K562 (cell line): ENCODE data around the gene NT5E. TPM values are rescaled to one million over a fixed set of nuclear protein-coding genes. Genes with fewer than 3 reads are reported as not detected.

Source experiments
- ATAC-seq: fragments of 200-7000 bp; cut with Tn5 transposase; 3 replicates; pipeline ENCODE4 v1.9.1; 2020; ENCODE audit warnings: moderate library complexity
- BruUV-seq: library from RNA; stranded (reverse); fragments of 400-500 nt; replicated peaks from 2 replicates; lab custom pipeline; 2021; lab: Mats Ljungman, UMichigan
- CTCF ChIA-PET: fragments of 300-600 bp; formaldehyde crosslinking; extraction: SDS; loops from one replicate; lab custom pipeline; 2021; ENCODE audit warnings: low intra/inter-chr PET ratio; lab: Yijun Ruan, JAX
- POLR2A ChIA-PET: fragments of 300-600, 350-650 bp; sonication (Branson Sonifier 250); formaldehyde crosslinking; extraction: SDS; loops from one replicate; lab custom pipeline; 2021; ENCODE audit warnings: antibody characterized with exemption, inconsistent platforms; lab: Yijun Ruan, JAX
- DNase-seq, 4 experiments: peaks; one replicate each; pipeline versions ENCODE4 v3.0.0 to v3.0.0-alpha.2; 2011 to 2018; ENCODE audit warnings: low spot score in 3 of 4, mixed read lengths in 3 of 4; ENCODE audit errors: extremely low read depth in 1 of 4
- FAIRE-seq: peaks from 2 replicates; lab custom pipeline; 2011; peaks lifted over from hg19 to GRCh38; lab: Jason Lieb, UNC
- H2AFZ ChIP-seq: 2 replicates; pipeline ENCODE4 v1.6.0; 2011; ENCODE audit warnings: low read depth, low read length, control low read depth, inconsistent platforms
- H3K27ac ChIP-seq: fragments of 200-600 bp; 3 replicates; pipeline ENCODE4 v1.8.0; 2011; ENCODE audit warnings: low read depth, mild to moderate bottlenecking, control low read depth, inconsistent platforms, low read length, moderate library complexity, mixed read lengths; ENCODE audit errors: extremely low read depth
- H3K27me3 ChIP-seq, 2 experiments: fragments of 300-600 bp in 1 of 2; 2 replicates in 1 of 2; 3 replicates in 1 of 2; pipeline versions ENCODE4 v1.6.0 to v1.8.0; 2011; ENCODE audit warnings: inconsistent platforms in 2 of 2, low read length in 2 of 2, mild to moderate bottlenecking in 1 of 2, mixed read lengths in 1 of 2, moderate library complexity in 1 of 2; ENCODE audit not compliant: control insufficient read depth in 2 of 2, insufficient read depth in 2 of 2
- H3K36me3 ChIP-seq: fragments of 300-600 bp; 3 replicates; pipeline ENCODE4 v1.8.0; 2011; ENCODE audit warnings: mild to moderate bottlenecking, low read length, inconsistent platforms; ENCODE audit not compliant: control insufficient read depth, insufficient read depth
- H3K4me1 ChIP-seq, 2 experiments: fragments of 200-600 bp in 1 of 2; replicated peaks in 1 of 2; 2 replicates in 1 of 2; 3 replicates in 1 of 2; pipeline versions ENCODE4 v1.5.1 to v1.8.0; 2011; ENCODE audit warnings: inconsistent platforms in 2 of 2, low read length in 2 of 2, mild to moderate bottlenecking in 1 of 2, mixed read lengths in 1 of 2, moderate library complexity in 1 of 2; ENCODE audit not compliant: control insufficient read depth in 2 of 2, insufficient read depth in 2 of 2
- H3K4me2 ChIP-seq: 2 replicates; pipeline ENCODE4 v1.6.1; 2011; ENCODE audit warnings: low read length, control low read depth, inconsistent platforms, mixed read lengths; ENCODE audit not compliant: insufficient read depth
- H3K4me3 ChIP-seq: fragments of 200-600 bp; sonication (generic), shearing (Covaris generic); 2 replicates; pipeline ENCODE4 v1.5.1; 2016; ENCODE audit warnings: control low read depth, inconsistent platforms
- H3K79me2 ChIP-seq: fragments of 200-600 bp; 3 replicates; pipeline ENCODE4 v1.8.0; 2011; ENCODE audit warnings: low read length, inconsistent platforms; ENCODE audit not compliant: control insufficient read depth, insufficient read depth
- H3K9ac ChIP-seq, 2 experiments: 2 replicates each; pipeline versions ENCODE4 v1.6.0 to v1.6.1; 2011; ENCODE audit warnings: low read depth in 2 of 2, low read length in 2 of 2, control low read depth in 1 of 2, inconsistent platforms in 1 of 2, mild to moderate bottlenecking in 1 of 2, mixed read lengths in 1 of 2; ENCODE audit not compliant: insufficient read depth in 1 of 2
- H3K9me1 ChIP-seq: one replicate; pipeline ENCODE4 v1.6.0; 2011; ENCODE audit warnings: inconsistent platforms, mild to moderate bottlenecking, low read length, moderate library complexity; ENCODE audit not compliant: control insufficient read depth, insufficient read depth
- H3K9me3 ChIP-seq: replicated peaks from 2 replicates; pipeline ENCODE4 v1.5.1; 2011; ENCODE audit warnings: low read depth, low read length, inconsistent platforms; ENCODE audit not compliant: control insufficient read depth, insufficient read depth
- H4K20me1 ChIP-seq: replicated peaks from 2 replicates; pipeline ENCODE4 v1.6.1; 2011; ENCODE audit warnings: low read length, inconsistent platforms, mixed read lengths; ENCODE audit not compliant: control insufficient read depth, insufficient read depth
- CREB3 ChIP-seq: fragments of 450-650 bp; conservative IDR thresholded peaks from 2 replicates; pipeline ENCODE4 v1.6.1; 2016; ENCODE audit warnings: missing genetic modification characterization, low read depth, mild to moderate bottlenecking, missing compliant biosample characterization, moderate library complexity
- ZNF23 ChIP-seq: fragments of 250-450 bp; sonication (Bioruptor Pico); IDR thresholded peaks from 2 replicates; pipeline ENCODE4 v1.4.0; 2020; ENCODE audit warnings: mild to moderate bottlenecking
- WGBS: fragments of 100-300 bp; shearing (Covaris generic); methylation state at CpG from one replicate; pipeline ENCODE4 v1.1.6; 2016; ENCODE audit warnings: low coverage, mixed read lengths; ENCODE audit not compliant: insufficient coverage; ENCODE audit errors: missing lambda C conversion rate; 5-methylcytosine and 5-hydroxymethylcytosine counted together
- in situ Hi-C: fragments of 300-500 bp; cut with MboI; formaldehyde crosslinking; loops from 4 replicates; pipeline ENCODE4 v1.15.0; 2018; ENCODE audit warnings: inconsistent platforms, mixed read lengths
- intact Hi-C: fragments of 100-400 bp; cut with micrococcal nuclease; formaldehyde crosslinking; loops from 2 replicates; pipeline ENCODE4 v1.14.2; 2022
- polyA plus RNA-seq, 8 experiments: library from polyadenylated mRNA; depleted of rRNA in 4 of 8; stranded (reverse) in 5 of 8; unstranded in 3 of 8; fragments of >200 nt; fragmentation: Nextera tagmentation in 2 of 8; fragmentation: Illumina TruSeq in 1 of 8; extraction: Ambion mirVana in 2 of 8; extraction: Trizol in 1 of 8; gene quantifications; 2 replicates each; pipeline versions ENCODE4 v1.2.1 to v1.2.3, GENCODE V29; 2011 to 2014; ENCODE audit warnings: inconsistent platforms in 1 of 8, missing spikeins in 1 of 8
- total RNA-seq, 7 experiments: library from RNA; depleted of rRNA in 6 of 7; stranded (reverse); fragments of >200 nt in 6 of 7; fragmentation: Illumina TruSeq in 2 of 7; extraction: Trizol in 2 of 7; gene quantifications; 2 replicates each; pipeline versions ENCODE4 v1.2.1 to v1.2.3, GENCODE V29; 2011 to 2021; ENCODE audit warnings: low replicate concordance in 1 of 7

Gene NT5E
- total and polyA plus RNA-seq, 9 of the 15 experiments (the other 6 are each of a cell fraction or from before 2014, with no cell fraction given) = 0.01 to 0.13 TPM; not detected in 7

GRCh38 chr6:85419046-85419759 lies 30.7 kb upstream of the NT5E start:
- Histone ChIP-seq H4K20me1 (no peaks in the 10 kb centered on the region), H3K9ac (no peak overlapping the region), H3K36me3 (no peaks in the 10 kb centered on the region), H3K4me3 (no peak overlapping the region), H3K9me1 (no peaks in the 10 kb centered on the region), H3K4me2 (no peak overlapping the region), H3K9me3 (no peaks in the 10 kb centered on the region), H3K27me3 (no peaks in the 10 kb centered on the region), H3K4me1 (no peaks in the 10 kb centered on the region), H3K79me2 (no peaks in the 10 kb centered on the region), H2AFZ (no peak overlapping the region), H3K27ac (no peak overlapping the region)
- in situ Hi-C loops (no loop called here), intact Hi-C loops (no loop called here)
- 0% methylated on average over 2 of the region's 2 CpGs for WGBS
- no peak for ATAC-seq
- no peak for DNase-seq
- BruUV-seq = no TSS peak
- ChIA-PET CTCF (no interaction called here), POLR2A (no interaction called here)
- FAIRE-seq = no peak
- TF ChIP-seq ZNF23 (CRISPR knock-in tag) (no peak), CREB3 (tag) (no peak)

- BruUV-seq = no TSS peak
- intact Hi-C loops = no loop called here
- H3K9me3 ChIP-seq = no peaks in the 10 kb centered on the region
- WGBS = 0% methylated on average over 1 of the region's 1 CpG
- H3K4me2 ChIP-seq = no peak overlapping the region
- H3K9ac ChIP-seq = no peak overlapping the region
- ATAC-seq = no peak
- H2AFZ ChIP-seq = no peak overlapping the region
- no peaks in the 10 kb centered on the region for H4K20me1 ChIP-seq
- H3K36me3 ChIP-seq = no peaks in the 10 kb centered on the region
- CTCF ChIA-PET = no interaction called here
- no peak overlapping the region for H3K4me3 ChIP-seq
- no peak for DNase-seq
- POLR2A ChIA-PET = no interaction called here
- H3K9me1 ChIP-seq = no peaks in the 10 kb centered on the region
- in situ Hi-C loops = no loop called here
- no peak for FAIRE-seq
- H3K79me2 ChIP-seq = no peaks in the 10 kb centered on the region
- no peaks in the 10 kb centered on the region for H3K4me1 ChIP-seq
- no peaks in the 10 kb centered on the region for H3K27me3 ChIP-seq
- no peak overlapping the region for H3K27ac ChIP-seq
Measured at GRCh38 chr6:85420551-85420950, 29.3 kb upstream of the NT5E start.
